ENCODE results near the gene TMEM116. TPM values are rescaled to one million over a fixed set of nuclear protein-coding genes. Genes with fewer than 3 reads are reported as not detected.

The TMEM116 gene
- total RNA-seq, 1 experiment from 2014 or later: 4.4 TPM

GRCh38 chr12:111905502-111905901 lies 107.5 kb downstream of the TMEM116 start:
- CTCF ChIA-PET: no interaction called here
- intact Hi-C loops (cut with micrococcal nuclease): no loop called here
- H3K27ac ChIP-seq (ENCODE audit: low read length): no peak overlapping the region
- POLR2A ChIA-PET (ENCODE audit: unreplicated experiment): no interaction called here
- no peaks in the 10 kb centered on the region for H3K79me2 ChIP-seq (ENCODE audit: low read length)
- ATAC-seq (peak; percentile 20; the same call in 1 of the 2 replicates), DNase-seq (no peak)
- H3K4me1 ChIP-seq (ENCODE audit: insufficient read depth, low read length): no peaks in the 10 kb centered on the region
- no peaks in the 10 kb centered on the region for H3F3A ChIP-seq (ENCODE audit: low read length, unreplicated experiment)
- TF ChIP-seq EZH2 (IDR thresholded peaks at IDR 0.05; ENCODE audit: low read length, unreplicated experiment) (no peak), CTCF (conservative IDR thresholded peaks at IDR 0.05; ENCODE audit: low read depth, low read length) (no peak), EZH2phosphoT487 (IDR thresholded peaks at IDR 0.05; ENCODE audit: borderline replicate concordance, low read length) (no peak)
- BruUV-seq (replicated peaks): no TSS peak
- H3K4me2 ChIP-seq (ENCODE audit: low read length): no peak overlapping the region
- no peak overlapping the region for H3K4me3 ChIP-seq (ENCODE audit: low read length)
- H3K9me2 ChIP-seq (replicated peaks; ENCODE audit: low read length): no peaks in the 10 kb centered on the region
- no peaks in the 10 kb centered on the region for H4K20me1 ChIP-seq (ENCODE audit: low read length)
- no peaks in the 10 kb centered on the region for H3K36me3 ChIP-seq (ENCODE audit: low read depth, low read length)
- no peaks in the 10 kb centered on the region for H3K9me3 ChIP-seq (ENCODE audit: low read length)
- H2AFZ ChIP-seq (ENCODE audit: low read length): no peak overlapping the region
- H3K27me3 ChIP-seq (ENCODE audit: low read length): no peaks in the 10 kb centered on the region
- no peak overlapping the region for H3K9ac ChIP-seq (ENCODE audit: low read length)

- no peak overlapping the region for H2AFZ ChIP-seq (ENCODE audit: low read length)
- no peaks in the 10 kb centered on the region for H3K9me2 ChIP-seq (replicated peaks; ENCODE audit: low read length)
- CTCF ChIA-PET: interaction anchor here (0.7 kb wide), 1 partner anchor 19 kb away, joined by 7 read pairs; no protein-coding TSS in a partner anchor
- TF ChIP-seq CTCF (conservative IDR thresholded peaks at IDR 0.05; ENCODE audit: low read depth, low read length) (no peak), EZH2phosphoT487 (IDR thresholded peaks at IDR 0.05; ENCODE audit: borderline replicate concordance, low read length) (no peak), EZH2 (IDR thresholded peaks at IDR 0.05; ENCODE audit: low read length, unreplicated experiment) (no peak)
- H3K4me2 ChIP-seq (ENCODE audit: low read length): no peak overlapping the region
- DNase-seq: no peak
- no peaks in the 10 kb centered on the region for H4K20me1 ChIP-seq (ENCODE audit: low read length)
- H3K27me3 ChIP-seq (ENCODE audit: low read length): no peaks in the 10 kb centered on the region
- H3K27ac ChIP-seq (ENCODE audit: low read length): no peak overlapping the region
- ATAC-seq: no peak
- H3K9ac ChIP-seq (ENCODE audit: low read length): no peak overlapping the region
- no peaks in the 10 kb centered on the region for H3K4me1 ChIP-seq (ENCODE audit: insufficient read depth, low read length)
- no peaks in the 10 kb centered on the region for H3K79me2 ChIP-seq (ENCODE audit: low read length)
- no peaks in the 10 kb centered on the region for H3F3A ChIP-seq (ENCODE audit: low read length, unreplicated experiment)
- POLR2A ChIA-PET (ENCODE audit: unreplicated experiment): no interaction called here
- no peaks in the 10 kb centered on the region for H3K36me3 ChIP-seq (ENCODE audit: low read depth, low read length)
- intact Hi-C loops (cut with micrococcal nuclease): loop anchor here (1.0 kb wide), 1 partner anchor 39 kb away; no protein-coding TSS in a partner anchor
- H3K4me3 ChIP-seq (ENCODE audit: low read length): no peak overlapping the region
- H3K9me3 ChIP-seq (ENCODE audit: low read length): no peaks in the 10 kb centered on the region
- BruUV-seq (replicated peaks): no TSS peak
Observed at GRCh38 chr12:111904446-111904975, 108.5 kb downstream of the TMEM116 start.

- BruUV-seq (replicated peaks): no TSS peak
- no peak overlapping the region for H2AFZ ChIP-seq (ENCODE audit: low read length)
- ChIA-PET POLR2A (ENCODE audit: unreplicated experiment) (no interaction called here), CTCF (no interaction called here)
- H3K9me3 ChIP-seq (ENCODE audit: low read length): no peaks in the 10 kb centered on the region
- intact Hi-C loops (cut with micrococcal nuclease): no loop called here
- H3K9ac ChIP-seq (ENCODE audit: low read length): no peak overlapping the region
- peaks cover 5% of the 10 kb centered on the region for H3K36me3 ChIP-seq (ENCODE audit: low read depth, low read length)
- H3K27me3 ChIP-seq (ENCODE audit: low read length): no peaks in the 10 kb centered on the region
- no peaks in the 10 kb centered on the region for H3K79me2 ChIP-seq (ENCODE audit: low read length)
- no peaks in the 10 kb centered on the region for H4K20me1 ChIP-seq (ENCODE audit: low read length)
- H3K27ac ChIP-seq (ENCODE audit: low read length): no peak overlapping the region
- H3K4me2 ChIP-seq (ENCODE audit: low read length): no peak overlapping the region
- ATAC-seq (peak; percentile 57; the same call in 1 of the 2 replicates), DNase-seq (peak; percentile 14)
- H3K9me2 ChIP-seq (replicated peaks; ENCODE audit: low read length): no peaks in the 10 kb centered on the region
- H3K4me3 ChIP-seq (ENCODE audit: low read length): no peak overlapping the region
- no peaks in the 10 kb centered on the region for H3F3A ChIP-seq (ENCODE audit: low read length, unreplicated experiment)
- H3K4me1 ChIP-seq (ENCODE audit: insufficient read depth, low read length): no peaks in the 10 kb centered on the region
- no peak for TF ChIP-seq EZH2phosphoT487 (IDR thresholded peaks at IDR 0.05; ENCODE audit: borderline replicate concordance, low read length)
- 0 out of 2 replicates have a peak, but pooled peaks have one; percentile 12 for TF ChIP-seq CTCF (conservative IDR thresholded peaks at IDR 0.05; ENCODE audit: low read depth, low read length)
Observed at GRCh38 chr12:111901182-111901581, 111.8 kb downstream of the TMEM116 start.

All from PC-3 (cell line).